ENCODE results near the gene MOCOS. TPM values are rescaled to one million over a fixed set of nuclear protein-coding genes. Genes with fewer than 3 reads are reported as not detected.

The MOCOS gene
- total and polyA plus RNA-seq, 4 donors = 1.9 to 27.0 (median 17.0) TPM

- TF ChIP-seq ATF3 (IDR thresholded peaks at IDR 0.05) (no peak), FOXA2 (IDR thresholded peaks at IDR 0.05) (no peak), TAF1 (conservative IDR thresholded peaks at IDR 0.05) (no peak), ZBTB33 (IDR thresholded peaks at IDR 0.05) (no peak)
These were observed 116.0 kb downstream of the MOCOS start (continued) for GRCh38 chr18:36303211-36303844.

GRCh38 chr18:36304723-36305122 is 117.4 kb downstream of the MOCOS start:
- Histone ChIP-seq H3K9ac (ENCODE audit: low read depth in 1 of 2, low read length in 2 of 2) (no peak overlapping the region), H3K27ac (ENCODE audit: low read depth in 1 of 2, low read length in 2 of 2) (no peak overlapping the region), H3K4me3 (ENCODE audit: low read depth in 1 of 3, low read length in 3 of 3) (no peak overlapping the region), H3K4me1 (ENCODE audit: control insufficient read depth in 4 of 4, insufficient read depth in 4 of 4, low read length in 3 of 4) (no peaks in the 10 kb centered on the region), H3K36me3 (ENCODE audit: control insufficient read depth in 4 of 4, insufficient read depth in 3 of 4, low read depth in 1 of 4, low read length in 3 of 4) (no peaks in the 10 kb centered on the region), H3K27me3 (ENCODE audit: control insufficient read depth in 4 of 4, insufficient read depth in 4 of 4, low read length in 3 of 4) (peaks cover 0 to 12% (median 6%) of the 10 kb centered on the region in 4 donors), H3K9me3 (ENCODE audit: control insufficient read depth in 4 of 4, low read length in 3 of 4) (no peaks in the 10 kb centered on the region)
- no peak for DNase-seq (ENCODE audit: low spot score)
- no peak for TF ChIP-seq RAD21 (IDR thresholded peaks at IDR 0.05)
- TF ChIP-seq JUND (IDR thresholded peaks at IDR 0.05) = no peak
- TF ChIP-seq SP1 (IDR thresholded peaks at IDR 0.05) = no peak
- TF ChIP-seq RXRA (IDR thresholded peaks at IDR 0.05) = no peak
- TF ChIP-seq, protein P1, sequence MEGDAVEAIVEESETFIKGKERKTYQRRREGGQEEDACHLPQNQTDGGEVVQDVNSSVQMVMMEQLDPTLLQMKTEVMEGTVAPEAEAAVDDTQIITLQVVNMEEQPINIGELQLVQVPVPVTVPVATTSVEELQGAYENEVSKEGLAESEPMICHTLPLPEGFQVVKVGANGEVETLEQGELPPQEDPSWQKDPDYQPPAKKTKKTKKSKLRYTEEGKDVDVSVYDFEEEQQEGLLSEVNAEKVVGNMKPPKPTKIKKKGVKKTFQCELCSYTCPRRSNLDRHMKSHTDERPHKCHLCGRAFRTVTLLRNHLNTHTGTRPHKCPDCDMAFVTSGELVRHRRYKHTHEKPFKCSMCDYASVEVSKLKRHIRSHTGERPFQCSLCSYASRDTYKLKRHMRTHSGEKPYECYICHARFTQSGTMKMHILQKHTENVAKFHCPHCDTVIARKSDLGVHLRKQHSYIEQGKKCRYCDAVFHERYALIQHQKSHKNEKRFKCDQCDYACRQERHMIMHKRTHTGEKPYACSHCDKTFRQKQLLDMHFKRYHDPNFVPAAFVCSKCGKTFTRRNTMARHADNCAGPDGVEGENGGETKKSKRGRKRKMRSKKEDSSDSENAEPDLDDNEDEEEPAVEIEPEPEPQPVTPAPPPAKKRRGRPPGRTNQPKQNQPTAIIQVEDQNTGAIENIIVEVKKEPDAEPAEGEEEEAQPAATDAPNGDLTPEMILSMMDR (IDR thresholded peaks at IDR 0.05; ENCODE audit: low read depth, low read length, missing input control) = no peak
- no peak for TF ChIP-seq EGR1 (IDR thresholded peaks at IDR 0.05; ENCODE audit: low read depth in 2 of 2)
- TF ChIP-seq HNF4A (conservative IDR thresholded peaks at IDR 0.05) = no peak
- TF ChIP-seq REST (IDR thresholded peaks at IDR 0.05) = no peak
- no peak for TF ChIP-seq GABPA (IDR thresholded peaks at IDR 0.05 in 1 of 2, conservative IDR thresholded peaks at IDR 0.05 in 1 of 2)
- TF ChIP-seq YY1 (IDR thresholded peaks at IDR 0.05) = no peak
- 85% methylated on average over 3 of the region's 3 CpGs for WGBS

All from liver (tissue), 9 donors.